HL-60 (cell line): Measurements from ENCODE around the gene DNAH8.

ENCODE experiments used
- DNase-seq, 2 experiments: peaks; one replicate each; pipeline ENCODE4 v3.0.0-alpha.2; 2010 to 2020; ENCODE audit warnings: low read depth in 1 of 2, low spot score in 1 of 2
- H3K27ac ChIP-seq: fragments of 250-450 bp; sonication (Bioruptor Pico); replicated peaks from 2 replicates; pipeline ENCODE4 v1.5.1; 2020; ENCODE audit warnings: mild to moderate bottlenecking, moderate library complexity
- H3K27me3 ChIP-seq: fragments of 250-450 bp; sonication (Bioruptor Pico); 2 replicates; pipeline ENCODE4 v1.5.1; 2021; ENCODE audit warnings: mild to moderate bottlenecking, moderate library complexity; ENCODE audit not compliant: insufficient read depth, poor library complexity, severe bottlenecking
- H3K4me3 ChIP-seq: replicated peaks from 2 replicates; pipeline ENCODE4 v1.5.1; 2011; ENCODE audit warnings: mild to moderate bottlenecking, control low read depth, low read length; ENCODE audit not compliant: insufficient read depth
- GABPA ChIP-seq: IDR thresholded peaks from 2 replicates; pipeline ENCODE4 v1.6.1; 2012; ENCODE audit warnings: low read depth
- POLR2AphosphoS5 ChIP-seq: IDR thresholded peaks from 2 replicates; pipeline ENCODE4 v1.6.1; 2012; ENCODE audit warnings: low read depth
- SPI1 ChIP-seq: IDR thresholded peaks from 2 replicates; pipeline ENCODE4 v1.6.1; 2012; ENCODE audit warnings: low read depth, mild to moderate bottlenecking, borderline replicate concordance
- TF ChIP-seq, protein P1 (sequence below): IDR thresholded peaks from 2 replicates; pipeline ENCODE4 v1.6.1; 2012; ENCODE audit warnings: low read depth; ENCODE audit not compliant: insufficient replicate concordance
- TF ChIP-seq, protein P2 (sequence below): IDR thresholded peaks from one replicate; pipeline ENCODE4 v1.5.1; 2011; ENCODE audit warnings: low read length, control low read depth, inconsistent platforms; ENCODE audit not compliant: insufficient read depth

DNAH8 gene

DNA sequence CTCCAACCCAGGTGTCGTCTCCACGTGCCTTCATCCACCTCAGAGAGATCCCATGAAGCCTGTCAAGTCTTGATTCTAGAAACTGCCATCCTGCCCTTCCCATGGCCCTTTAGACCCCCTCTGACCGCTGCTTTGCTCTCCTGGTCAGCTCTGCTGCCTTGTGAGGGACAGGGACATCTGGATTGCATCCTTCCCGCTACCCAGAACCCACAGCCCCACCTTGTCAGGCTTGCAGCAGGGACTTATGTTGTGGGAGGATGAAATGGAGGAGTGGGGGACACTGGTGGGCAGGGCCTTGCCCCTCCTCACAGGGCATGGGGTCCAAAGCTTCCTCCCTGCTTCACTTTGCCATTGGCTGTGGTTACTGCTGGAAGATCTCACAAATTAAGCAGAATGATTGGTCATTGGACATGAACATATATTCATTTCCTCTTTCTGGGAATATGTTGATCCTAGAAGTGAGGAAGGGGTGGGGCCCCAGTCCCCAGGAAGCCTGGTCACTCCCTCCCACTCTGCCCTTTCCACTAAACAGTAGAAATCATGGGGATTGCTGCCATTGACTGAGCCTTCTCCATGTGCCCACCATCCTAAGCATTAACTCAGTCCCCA is 338.0 kb downstream of the DNAH8 start:
- H3K27me3 ChIP-seq, result peaks cover 25% of the 10 kb centered on the region
- no peak overlapping the region for H3K4me3 ChIP-seq
- no peak overlapping the region for H3K27ac ChIP-seq
- TF ChIP-seq SPI1 (no peak), GABPA (no peak), POLR2AphosphoS5 (no peak)
- TF ChIP-seq, protein P1, sequence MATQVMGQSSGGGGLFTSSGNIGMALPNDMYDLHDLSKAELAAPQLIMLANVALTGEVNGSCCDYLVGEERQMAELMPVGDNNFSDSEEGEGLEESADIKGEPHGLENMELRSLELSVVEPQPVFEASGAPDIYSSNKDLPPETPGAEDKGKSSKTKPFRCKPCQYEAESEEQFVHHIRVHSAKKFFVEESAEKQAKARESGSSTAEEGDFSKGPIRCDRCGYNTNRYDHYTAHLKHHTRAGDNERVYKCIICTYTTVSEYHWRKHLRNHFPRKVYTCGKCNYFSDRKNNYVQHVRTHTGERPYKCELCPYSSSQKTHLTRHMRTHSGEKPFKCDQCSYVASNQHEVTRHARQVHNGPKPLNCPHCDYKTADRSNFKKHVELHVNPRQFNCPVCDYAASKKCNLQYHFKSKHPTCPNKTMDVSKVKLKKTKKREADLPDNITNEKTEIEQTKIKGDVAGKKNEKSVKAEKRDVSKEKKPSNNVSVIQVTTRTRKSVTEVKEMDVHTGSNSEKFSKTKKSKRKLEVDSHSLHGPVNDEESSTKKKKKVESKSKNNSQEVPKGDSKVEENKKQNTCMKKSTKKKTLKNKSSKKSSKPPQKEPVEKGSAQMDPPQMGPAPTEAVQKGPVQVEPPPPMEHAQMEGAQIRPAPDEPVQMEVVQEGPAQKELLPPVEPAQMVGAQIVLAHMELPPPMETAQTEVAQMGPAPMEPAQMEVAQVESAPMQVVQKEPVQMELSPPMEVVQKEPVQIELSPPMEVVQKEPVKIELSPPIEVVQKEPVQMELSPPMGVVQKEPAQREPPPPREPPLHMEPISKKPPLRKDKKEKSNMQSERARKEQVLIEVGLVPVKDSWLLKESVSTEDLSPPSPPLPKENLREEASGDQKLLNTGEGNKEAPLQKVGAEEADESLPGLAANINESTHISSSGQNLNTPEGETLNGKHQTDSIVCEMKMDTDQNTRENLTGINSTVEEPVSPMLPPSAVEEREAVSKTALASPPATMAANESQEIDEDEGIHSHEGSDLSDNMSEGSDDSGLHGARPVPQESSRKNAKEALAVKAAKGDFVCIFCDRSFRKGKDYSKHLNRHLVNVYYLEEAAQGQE, result no peak
- TF ChIP-seq, protein P2, sequence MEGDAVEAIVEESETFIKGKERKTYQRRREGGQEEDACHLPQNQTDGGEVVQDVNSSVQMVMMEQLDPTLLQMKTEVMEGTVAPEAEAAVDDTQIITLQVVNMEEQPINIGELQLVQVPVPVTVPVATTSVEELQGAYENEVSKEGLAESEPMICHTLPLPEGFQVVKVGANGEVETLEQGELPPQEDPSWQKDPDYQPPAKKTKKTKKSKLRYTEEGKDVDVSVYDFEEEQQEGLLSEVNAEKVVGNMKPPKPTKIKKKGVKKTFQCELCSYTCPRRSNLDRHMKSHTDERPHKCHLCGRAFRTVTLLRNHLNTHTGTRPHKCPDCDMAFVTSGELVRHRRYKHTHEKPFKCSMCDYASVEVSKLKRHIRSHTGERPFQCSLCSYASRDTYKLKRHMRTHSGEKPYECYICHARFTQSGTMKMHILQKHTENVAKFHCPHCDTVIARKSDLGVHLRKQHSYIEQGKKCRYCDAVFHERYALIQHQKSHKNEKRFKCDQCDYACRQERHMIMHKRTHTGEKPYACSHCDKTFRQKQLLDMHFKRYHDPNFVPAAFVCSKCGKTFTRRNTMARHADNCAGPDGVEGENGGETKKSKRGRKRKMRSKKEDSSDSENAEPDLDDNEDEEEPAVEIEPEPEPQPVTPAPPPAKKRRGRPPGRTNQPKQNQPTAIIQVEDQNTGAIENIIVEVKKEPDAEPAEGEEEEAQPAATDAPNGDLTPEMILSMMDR, result no peak
- no peak for DNase-seq

DNA sequence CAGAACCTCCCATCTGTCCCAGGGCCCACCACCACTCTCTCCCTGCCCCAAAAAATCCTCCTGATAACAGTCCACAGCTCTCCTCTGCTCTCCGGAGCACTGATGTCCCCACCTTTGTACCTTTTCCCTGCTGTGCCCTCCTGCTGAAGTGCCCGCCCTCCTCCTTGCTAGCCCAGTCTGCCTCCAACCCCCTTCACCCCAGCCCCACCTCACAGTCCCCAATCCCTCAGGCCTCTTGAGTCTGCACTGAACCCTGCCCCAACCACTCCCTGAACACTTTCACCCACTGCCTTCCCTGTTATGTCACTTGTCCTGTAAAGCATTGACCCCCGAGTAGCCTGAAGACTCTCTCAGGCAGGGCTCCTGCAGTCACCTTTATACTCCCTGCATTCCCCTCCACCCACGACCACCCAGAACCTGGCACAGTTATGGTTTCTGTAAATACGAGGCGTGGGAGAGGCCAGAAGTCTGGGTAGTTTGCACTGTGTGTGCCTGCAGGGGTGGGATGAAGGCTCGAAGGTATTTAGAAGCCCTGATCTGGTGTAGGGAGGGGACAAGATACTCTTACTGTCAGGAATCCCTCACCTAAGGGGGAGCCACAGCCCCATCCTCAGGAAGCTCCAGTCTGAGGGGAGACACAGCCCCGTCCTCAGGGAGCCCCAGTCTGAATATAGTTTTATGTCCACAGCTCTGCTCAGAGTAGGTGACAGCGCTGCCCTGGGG is 338.9 kb downstream of the DNAH8 start:
- DNase-seq, result no peak
- H3K27ac ChIP-seq, result no peak overlapping the region
- TF ChIP-seq GABPA, result no peak
- TF ChIP-seq SPI1, result no peak
- TF ChIP-seq, protein P1, result no peak
- TF ChIP-seq, protein P2, result no peak
- TF ChIP-seq POLR2AphosphoS5, result no peak
- peaks cover 19% of the 10 kb centered on the region for H3K27me3 ChIP-seq
- H3K4me3 ChIP-seq, result no peak overlapping the region

DNA sequence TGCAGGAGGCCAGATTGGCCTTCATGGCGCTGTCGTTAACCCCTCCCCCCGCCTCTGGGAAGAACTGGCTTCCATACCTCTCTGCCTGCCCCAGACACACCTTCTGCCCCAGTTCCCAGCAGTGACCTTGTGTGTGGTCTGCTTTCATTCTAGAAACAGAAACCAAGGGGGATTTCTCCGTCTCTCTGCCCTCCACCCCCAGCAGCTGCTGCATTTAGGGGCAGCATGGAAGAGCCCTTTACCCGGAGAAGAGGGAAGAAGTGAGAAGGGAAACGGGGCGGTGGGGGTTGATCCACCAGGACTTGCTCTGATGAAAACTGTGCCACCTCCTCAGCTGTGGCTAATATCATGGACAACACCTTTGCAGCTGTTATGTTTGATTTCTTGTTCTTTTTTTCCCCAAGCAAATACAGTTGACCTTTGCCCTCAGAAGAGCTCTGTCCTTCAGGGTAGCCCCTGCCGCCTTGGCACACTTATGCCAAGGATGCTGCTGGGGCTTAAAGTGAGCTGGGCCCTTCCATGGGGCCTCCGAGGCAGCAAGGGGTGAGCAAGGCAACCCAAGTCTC is 339.5 kb downstream of the DNAH8 start:
- H3K27ac ChIP-seq, result no peak overlapping the region
- H3K27me3 ChIP-seq, result peaks cover 13% of the 10 kb centered on the region
- no peak for DNase-seq
- TF ChIP-seq, protein P2, result no peak
- TF ChIP-seq POLR2AphosphoS5, result no peak
- TF ChIP-seq, protein P1, result no peak
- TF ChIP-seq SPI1, result no peak
- no peak for TF ChIP-seq GABPA
- no peak overlapping the region for H3K4me3 ChIP-seq
